Measurements from ENCODE around the gene RCAN3.
A peak's percentile ranks its signal among the peaks of the same experiment; 100 is the strongest.
"Not testable (repeated sequence)": the region's sequence is repeated elsewhere in the genome, so short reads cannot be mapped to it uniquely, and the experiment has no call there.

Gene RCAN3

DNA sequence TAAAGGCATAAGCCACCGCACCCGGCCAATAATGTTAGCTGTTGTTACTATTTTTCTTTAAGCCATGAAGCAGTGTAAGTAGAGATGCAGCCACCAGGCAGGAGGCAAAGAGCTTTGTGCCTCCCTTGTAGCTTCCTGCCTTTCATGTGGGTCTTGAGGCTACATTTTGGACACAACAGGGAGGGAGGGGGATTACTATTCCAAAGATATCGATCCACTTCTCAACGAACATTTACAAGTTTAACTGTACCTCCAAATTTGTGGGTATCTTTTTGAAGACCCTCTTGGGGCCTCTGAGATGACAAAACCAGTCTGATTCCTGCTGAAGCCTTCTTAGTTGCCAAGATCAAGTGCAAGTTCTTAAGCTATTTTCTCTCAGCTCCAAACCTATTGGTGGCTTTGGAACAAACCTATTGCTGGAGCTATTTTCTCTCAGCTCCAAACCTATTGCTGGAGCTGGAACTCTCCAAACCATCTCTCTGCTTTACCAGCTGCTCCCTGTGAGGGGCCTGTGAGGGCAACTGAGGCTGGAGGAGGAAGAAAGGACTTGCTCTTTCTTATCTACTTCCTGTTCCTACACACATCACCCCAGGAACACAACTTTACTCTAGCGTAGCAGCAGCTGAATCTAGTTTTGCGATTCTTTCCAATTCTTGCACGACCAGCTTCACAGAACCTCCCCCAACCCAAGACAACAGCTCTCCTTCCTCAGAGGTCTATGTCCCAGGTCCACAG is 16.1 kb upstream of the RCAN3 start:
- DNase-seq (ENCODE audit: low read depth) = no peak

DNA sequence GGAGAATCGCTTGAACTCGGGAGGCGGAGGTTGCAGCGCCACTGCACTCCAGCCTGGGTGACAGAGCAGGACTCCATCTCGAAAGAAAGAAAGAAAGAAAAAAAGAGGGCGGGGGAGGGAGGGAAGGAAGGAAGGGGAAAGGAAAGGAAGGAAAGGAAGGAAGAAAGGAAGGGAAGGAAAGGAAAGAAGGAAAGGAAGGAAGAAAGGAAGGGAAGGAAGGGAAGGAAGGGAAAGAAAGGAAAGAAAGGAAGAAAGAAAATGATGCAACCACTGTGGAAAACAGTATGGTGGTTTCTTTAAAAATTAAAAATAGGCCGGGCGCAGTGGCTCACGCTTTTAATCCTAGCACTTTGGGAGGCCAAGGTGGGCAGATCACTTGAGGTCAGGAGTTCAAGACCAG is 15.2 kb upstream of the RCAN3 start:
- no peak for DNase-seq (ENCODE audit: low read depth)

GRCh38 chr1:24488159-24488558 is 14.5 kb upstream of the RCAN3 start:
- not testable (repeated sequence) for DNase-seq (ENCODE audit: low read depth)

DNA sequence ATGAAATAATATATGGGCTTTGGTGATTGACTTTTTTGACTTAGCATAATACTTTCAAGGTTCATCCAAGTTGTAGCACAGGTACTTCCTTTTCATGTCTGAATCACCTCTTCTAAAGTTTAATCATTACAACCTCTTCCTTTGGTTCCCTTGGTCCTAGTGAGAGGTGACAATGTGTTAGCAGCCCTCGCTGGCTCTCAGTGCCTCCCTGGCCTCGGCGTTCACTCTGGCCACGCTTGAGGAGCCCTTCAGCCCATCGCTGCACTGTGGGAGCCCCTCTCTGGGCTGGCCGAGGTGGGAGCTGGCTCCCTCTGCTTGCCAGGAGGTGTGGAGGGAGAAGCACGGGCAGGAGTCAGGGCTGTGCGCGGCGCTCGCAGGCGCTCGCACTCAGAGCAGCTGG is 13.0 kb upstream of the RCAN3 start:
- no peak for DNase-seq (ENCODE audit: low read depth)

DNA sequence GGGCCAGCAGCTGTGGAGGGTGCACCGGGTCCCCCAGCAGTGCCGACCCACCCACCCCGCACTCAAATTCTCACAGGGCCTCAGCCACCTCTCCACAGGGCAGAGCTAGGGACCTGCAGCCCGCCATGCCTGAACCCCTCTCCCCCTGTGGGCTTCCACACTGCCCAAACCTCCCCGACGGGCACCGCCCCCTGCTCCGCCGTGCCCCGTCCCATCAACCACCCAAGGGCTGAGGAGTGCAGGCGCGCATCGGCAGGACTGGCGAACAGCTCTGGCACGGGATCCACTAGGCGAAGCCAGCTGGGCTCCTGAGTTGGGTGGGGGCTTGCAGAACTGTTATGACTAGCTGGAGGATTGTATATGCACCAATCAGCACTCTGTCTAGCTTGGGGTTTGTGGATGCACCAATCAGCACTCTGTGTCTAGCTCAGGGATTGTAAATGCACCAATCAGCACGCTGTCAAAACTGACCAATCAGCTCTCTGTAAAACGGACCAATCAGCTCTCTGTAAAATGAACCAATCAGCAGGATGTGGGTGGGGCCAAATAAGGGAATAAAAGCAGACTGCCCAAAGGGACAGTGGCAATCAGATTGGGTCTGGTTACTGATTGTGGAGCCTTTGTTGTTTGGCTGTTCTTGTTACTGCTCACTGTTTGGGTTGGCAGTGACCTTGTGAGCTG is 12.4 kb upstream of the RCAN3 start:
- DNase-seq (ENCODE audit: low read depth) = no peak

GRCh38 chr1:24491577-24492360 is 10.9 kb upstream of the RCAN3 start:
- no peak for DNase-seq (ENCODE audit: low read depth)

- DNase-seq (ENCODE audit: low read depth) = not testable (repeated sequence)
Measured at GRCh38 chr1:24492935-24493334, 9.7 kb upstream of the RCAN3 start.

DNA sequence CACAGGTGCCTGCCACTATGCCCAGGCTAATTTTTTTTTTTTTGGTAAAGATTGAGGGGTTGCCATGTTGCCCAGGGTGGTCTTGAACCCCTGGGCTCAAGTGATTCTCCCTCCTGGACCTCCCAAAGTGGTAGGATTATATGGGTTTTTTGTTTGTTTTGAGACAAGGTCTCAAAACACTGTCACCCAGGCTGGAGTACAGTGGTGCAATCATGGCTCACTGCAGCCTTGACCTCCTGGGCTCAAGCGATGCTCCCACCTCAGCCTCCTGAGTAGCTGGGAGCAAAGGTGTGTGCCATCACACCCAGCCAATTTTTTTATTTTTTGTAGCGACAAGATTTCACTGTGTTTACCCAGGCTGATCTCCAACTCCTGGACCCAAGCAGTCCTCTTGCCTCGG is 8.9 kb upstream of the RCAN3 start:
- DNase-seq (ENCODE audit: low read depth) = no peak

DNA sequence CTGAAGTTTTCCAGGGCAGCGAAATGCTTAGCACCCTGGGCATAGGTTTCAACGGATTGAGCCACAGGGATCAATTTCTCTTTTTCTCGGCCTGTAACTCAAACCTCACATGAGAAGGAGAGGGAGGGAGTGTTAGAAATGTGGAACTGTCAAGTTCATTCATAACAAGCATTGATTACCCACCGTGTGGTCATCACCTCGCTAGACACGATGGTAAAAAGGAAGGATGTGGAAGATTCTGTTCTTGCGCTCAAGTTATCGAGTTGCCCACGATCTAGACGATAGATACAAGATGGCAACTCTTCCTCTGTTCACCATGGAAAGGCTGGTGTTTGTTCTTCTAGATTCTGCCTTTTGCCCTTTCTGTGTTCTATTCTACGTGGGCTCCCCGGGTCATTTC is 4.0 kb upstream of the RCAN3 start:
- DNase-seq (ENCODE audit: low read depth) = no peak

GRCh38 chr1:24500448-24501048 is 2.1 kb upstream of the RCAN3 start:
- DNase-seq (ENCODE audit: low read depth) = no peak

- no peak for DNase-seq (ENCODE audit: low read depth)
Measured at GRCh38 chr1:24501371-24502064, 1.1 kb upstream of the RCAN3 start.

DNA sequence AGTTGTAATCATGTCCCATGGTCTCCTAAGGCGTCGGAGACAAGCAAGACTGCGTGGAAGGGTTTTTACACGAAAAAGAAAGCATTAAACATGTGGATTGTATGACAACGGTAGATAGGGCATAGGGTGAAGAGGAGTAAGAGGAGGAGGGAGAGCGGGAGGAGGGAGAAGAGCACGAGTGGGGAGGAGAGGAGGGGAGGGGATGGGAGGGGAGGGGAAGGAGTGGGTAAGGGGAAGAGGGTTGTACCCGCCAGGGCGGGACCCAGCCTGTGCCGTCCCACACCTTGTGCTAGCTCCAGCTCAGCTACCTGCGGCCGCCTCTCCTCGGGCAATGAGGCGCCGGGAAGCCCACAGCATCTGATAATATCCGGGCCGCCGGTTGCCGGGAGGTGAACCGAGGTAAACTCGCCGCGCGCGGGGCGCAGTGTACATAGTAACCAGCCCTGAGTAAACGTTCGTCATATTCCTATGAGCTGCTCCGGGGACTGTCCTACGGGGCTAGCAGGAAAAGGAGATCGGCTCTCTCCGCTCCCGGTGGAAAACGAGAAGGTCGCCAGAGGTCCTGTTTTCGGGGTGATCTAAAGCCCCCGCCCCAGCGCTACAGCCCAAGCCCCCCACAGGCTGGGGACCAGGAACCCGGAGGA is 449 bp upstream of the RCAN3 start:
- peak; percentile 32 for DNase-seq (ENCODE audit: low read depth)

DNA sequence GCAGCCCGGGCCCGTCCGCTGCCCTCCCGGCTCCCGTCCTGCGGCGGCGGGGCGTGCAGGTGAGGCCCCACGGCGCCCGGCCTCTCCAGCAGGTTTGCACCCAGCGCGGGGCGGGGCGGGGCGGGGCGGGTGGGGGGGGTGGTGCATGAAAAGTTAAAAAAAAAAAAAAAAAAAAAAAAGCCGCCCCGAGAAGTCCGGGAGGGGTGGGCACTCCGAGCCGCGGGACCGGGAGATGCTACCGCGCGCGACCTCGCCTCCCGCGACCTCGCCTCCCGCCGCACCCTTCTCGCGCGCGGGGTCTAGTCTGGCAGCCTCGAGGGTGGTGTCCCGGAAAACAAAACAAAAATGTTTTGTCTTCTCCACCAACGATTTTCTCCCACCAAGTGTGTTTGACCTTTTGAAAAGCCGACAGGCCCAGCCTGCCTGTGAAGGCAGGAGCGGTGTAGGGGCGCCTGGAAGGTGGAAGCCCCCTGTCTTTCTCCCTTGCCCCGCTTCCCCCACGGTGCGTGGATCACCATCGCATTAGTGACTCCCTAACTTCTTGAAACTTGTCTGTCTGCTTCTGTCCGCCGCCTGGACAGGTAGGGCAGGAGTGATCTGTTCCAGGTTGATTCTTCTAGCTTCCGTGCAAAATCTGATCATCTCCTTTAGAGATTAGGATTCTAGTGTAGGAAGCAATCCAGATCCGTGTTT is 569 bp downstream of the RCAN3 start:
- DNase-seq (ENCODE audit: low read depth) = no peak

DNA sequence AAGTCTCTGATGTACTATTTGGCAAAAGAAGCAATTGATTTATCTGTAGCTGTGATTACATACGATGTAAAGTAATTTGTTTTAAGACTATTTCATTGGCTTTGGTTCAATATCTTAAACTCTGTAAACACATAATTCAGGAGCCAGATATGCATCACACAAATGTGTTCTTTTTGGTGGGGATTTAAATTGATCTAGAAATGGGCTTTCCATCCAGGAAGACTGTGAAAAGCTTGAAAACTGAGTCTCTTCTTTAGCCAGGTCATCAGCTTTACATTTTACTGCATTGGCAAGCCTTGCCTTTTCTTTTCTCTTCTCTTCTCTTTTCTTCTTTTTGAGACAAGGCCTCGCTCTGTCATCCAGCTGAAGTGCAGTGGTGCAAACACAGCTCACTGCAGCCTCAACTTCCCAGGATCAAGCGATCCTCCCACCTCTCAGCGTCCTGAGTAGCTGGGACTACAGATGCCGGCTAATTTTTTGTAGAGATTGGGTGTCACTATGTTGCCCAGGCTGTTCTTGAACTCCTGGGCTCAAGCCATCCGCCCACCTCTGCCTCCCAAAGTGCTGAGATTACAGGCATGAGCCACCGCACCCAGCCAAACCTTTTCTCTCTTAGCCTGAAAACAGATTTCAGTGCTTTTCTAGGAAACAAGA is 1.4 kb downstream of the RCAN3 start:
- no peak for DNase-seq (ENCODE audit: low read depth)

GRCh38 chr1:24504560-24504959 is 1.9 kb downstream of the RCAN3 start:
- no peak for DNase-seq (ENCODE audit: low read depth)

- no peak for DNase-seq (ENCODE audit: low read depth)
Measured at GRCh38 chr1:24505816-24506215, 3.2 kb downstream of the RCAN3 start.

GRCh38 chr1:24506691-24507381 is 4.2 kb downstream of the RCAN3 start:
- no peak for DNase-seq (ENCODE audit: low read depth)

- DNase-seq (ENCODE audit: low read depth) = no peak
Measured at GRCh38 chr1:24507405-24507804, 4.8 kb downstream of the RCAN3 start.

- no peak for DNase-seq (ENCODE audit: low read depth)
Measured at GRCh38 chr1:24508911-24509310, 6.3 kb downstream of the RCAN3 start.

DNA sequence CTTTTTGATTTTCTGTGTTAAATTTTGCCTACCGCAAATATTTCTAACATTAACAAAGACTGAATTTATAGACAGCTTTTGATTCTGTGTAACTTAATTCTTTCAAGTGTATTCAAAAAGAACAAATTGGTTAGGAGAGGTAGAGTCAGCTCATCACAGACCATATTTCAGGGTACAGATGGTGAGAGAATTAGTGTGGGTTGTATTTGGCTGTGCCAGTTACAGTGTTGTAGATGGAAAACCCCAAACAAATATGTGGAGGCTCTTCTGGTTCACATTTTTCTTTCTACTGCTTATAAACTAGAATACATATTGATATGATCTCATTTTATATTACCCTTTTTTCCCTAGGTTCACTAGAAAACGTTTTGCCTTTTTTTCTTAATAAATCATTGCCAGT is 11.1 kb downstream of the RCAN3 start:
- DNase-seq (ENCODE audit: low read depth) = no peak

All from stromal cell of bone marrow (primary cell).